Stimulated activated CD4-positive, alpha-beta T cell treated with anti-CD3 and anti-CD28 coated beads, Interleukin-2, amount 100 ng/mL, for 48 hours (primary cell): ENCODE results near the gene DNAH8.

Source experiments
- DNase-seq, 2 donors: peaks; one replicate each; pipeline ENCODE4 v3.0.0-alpha.2; 2020

The DNAH8 gene

GRCh38 chr6:38797391-38797790 lies 82.3 kb downstream of the DNAH8 start:
- DNase-seq = no peak

GRCh38 chr6:38799529-38800184 lies 84.5 kb downstream of the DNAH8 start:
- DNase-seq = no peak

GRCh38 chr6:38801305-38801704 lies 86.2 kb downstream of the DNAH8 start:
- DNase-seq = no peak

GRCh38 chr6:38802497-38802896 lies 87.4 kb downstream of the DNAH8 start:
- no peak for DNase-seq

GRCh38 chr6:38803129-38803528 lies 88.0 kb downstream of the DNAH8 start:
- DNase-seq = no peak

- no peak for DNase-seq
Measured at GRCh38 chr6:38804358-38804757, 89.2 kb downstream of the DNAH8 start.

- DNase-seq = no peak
Measured at GRCh38 chr6:38805127-38805655, 90.1 kb downstream of the DNAH8 start.

- no peak for DNase-seq
Measured at GRCh38 chr6:38805692-38806091, 90.6 kb downstream of the DNAH8 start.

GRCh38 chr6:38806271-38806670 lies 91.2 kb downstream of the DNAH8 start:
- DNase-seq = no peak

- DNase-seq = no peak
Measured at GRCh38 chr6:38806833-38807232, 91.7 kb downstream of the DNAH8 start.

- no peak for DNase-seq
Measured at GRCh38 chr6:38808039-38808438, 92.9 kb downstream of the DNAH8 start.

- DNase-seq = no peak
Measured at GRCh38 chr6:38813041-38813823, 98.1 kb downstream of the DNAH8 start.

GRCh38 chr6:38814761-38815160 lies 99.7 kb downstream of the DNAH8 start:
- no peak for DNase-seq

GRCh38 chr6:38815250-38815649 lies 100.1 kb downstream of the DNAH8 start:
- DNase-seq = no peak

GRCh38 chr6:38818691-38819090 lies 103.6 kb downstream of the DNAH8 start:
- no peak for DNase-seq

- DNase-seq = no peak
Measured at GRCh38 chr6:38822963-38823362, 107.9 kb downstream of the DNAH8 start.

- no peak for DNase-seq
Measured at GRCh38 chr6:38824243-38824894, 109.3 kb downstream of the DNAH8 start.

GRCh38 chr6:38827024-38827423 lies 111.9 kb downstream of the DNAH8 start:
- DNase-seq = no peak

GRCh38 chr6:38831865-38832264 lies 116.8 kb downstream of the DNAH8 start:
- no peak for DNase-seq

- no peak for DNase-seq
Measured at GRCh38 chr6:38833320-38833719, 118.2 kb downstream of the DNAH8 start.

- DNase-seq = no peak
Measured at GRCh38 chr6:38836585-38836984, 121.5 kb downstream of the DNAH8 start.

GRCh38 chr6:38837101-38837500 lies 122.0 kb downstream of the DNAH8 start:
- DNase-seq = no peak

- no peak for DNase-seq
Measured at GRCh38 chr6:38843798-38844197, 128.7 kb downstream of the DNAH8 start.

GRCh38 chr6:38845931-38846330 lies 130.8 kb downstream of the DNAH8 start:
- no peak for DNase-seq
